Activated CD8-positive, alpha-beta T cell treated with anti-CD3 and anti-CD28 coated beads, Interleukin-2, amount 10 ng/mL, durations not matched to agents 7 days and 5 days (primary cell): ENCODE data around the gene GPR119. TPM values are rescaled to one million over a fixed set of nuclear protein-coding genes. Genes with fewer than 3 reads are reported as not detected.
"Not testable (repeated sequence)": the region's sequence is repeated elsewhere in the genome, so short reads cannot be mapped to it uniquely, and the experiment has no call there.

Source experiments
- ATAC-seq: fragments of 150-1000 bp; cut with Tn5 transposase; one replicate; pipeline ENCODE4 v1.10.0; 2021; ENCODE audit warnings: moderate library complexity
- CTCF ChIA-PET: fragments of 350-600 bp; sonication (Branson Sonifier 250); formaldehyde crosslinking; loops from one replicate; lab custom pipeline; 2021; ENCODE audit warnings: antibody characterized with exemption; lab: Charles Lee
- POLR2A ChIA-PET: fragments of 350-600 bp; sonication (Branson Sonifier 250); formaldehyde crosslinking; loops from one replicate; lab custom pipeline; 2021; ENCODE audit warnings: antibody characterized with exemption; lab: Charles Lee
- DNase-seq: peaks from one replicate; pipeline ENCODE4 v3.0.0-alpha.2; 2020
- H3K27ac Mint-ChIP-seq: one replicate; pipeline ENCODE4 v1.8.0; 2021; ENCODE audit warnings: mild to moderate bottlenecking, mixed read lengths
- H3K27me3 Mint-ChIP-seq: one replicate; pipeline ENCODE4 v1.8.0; 2021; ENCODE audit warnings: low read depth, mixed read lengths
- H3K36me3 Mint-ChIP-seq: one replicate; pipeline ENCODE4 v1.8.0; 2021; ENCODE audit warnings: low read depth, mixed read lengths
- H3K4me1 Mint-ChIP-seq: one replicate; pipeline ENCODE4 v1.8.0; 2021; ENCODE audit warnings: low read depth, mixed read lengths
- H3K4me3 Mint-ChIP-seq: one replicate; pipeline ENCODE4 v1.8.0; 2021; ENCODE audit warnings: mild to moderate bottlenecking, mixed read lengths
- H3K9me3 Mint-ChIP-seq: one replicate; pipeline ENCODE4 v1.8.0; 2022; ENCODE audit warnings: mixed read lengths; ENCODE audit not compliant: insufficient read depth
- total RNA-seq, 2 experiments: library from RNA; stranded (reverse); gene quantifications; one replicate each; pipeline ENCODE4 v1.2.3, GENCODE V29; 2021

Gene GPR119
- total RNA-seq, 2 experiments from 2014 or later: not detected

DNA sequence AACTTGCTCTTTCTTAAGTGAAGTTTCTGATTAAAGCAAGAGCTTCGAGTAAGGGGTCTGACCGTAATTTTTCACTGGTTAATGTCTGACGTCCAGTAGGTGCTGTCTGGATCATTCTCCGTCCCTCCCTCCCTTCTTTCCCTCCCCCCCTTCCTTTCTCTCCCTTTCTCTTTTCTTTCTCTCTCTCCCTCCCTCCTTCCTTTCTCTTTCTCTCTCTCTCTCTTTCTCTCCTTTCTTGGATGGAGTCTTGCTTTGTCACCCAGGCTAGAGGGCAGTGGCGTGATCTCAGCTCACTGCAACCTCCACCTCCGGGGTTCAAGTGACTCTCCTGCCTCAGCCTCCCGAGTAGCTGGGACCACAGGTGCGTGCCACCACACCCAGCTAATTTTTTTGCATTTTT, 46.6 kb downstream of the GPR119 start:
- Mint-ChIP-seq H3K27ac (peak overlapping the region; percentile 97), H3K4me3 (peak overlapping the region; percentile 90), H3K4me1 (peaks cover 20% of the 10 kb centered on the region)
- CTCF ChIA-PET, H3K27me3 Mint-ChIP-seq, ATAC-seq, H3K9me3 Mint-ChIP-seq, H3K36me3 Mint-ChIP-seq, DNase-seq: not testable (repeated sequence)
- POLR2A ChIA-PET: interaction anchor here (0.6 to 1.6 kb wide), 3 partner anchors 15 to 1685 kb away, joined by 3 to 4 read pairs (median 4); partner anchors contain the start of gene ENOX2

- no peaks in the 10 kb centered on the region for H3K27me3 Mint-ChIP-seq
- H3K4me1 Mint-ChIP-seq: peaks cover 20% of the 10 kb centered on the region
- no peak overlapping the region for H3K4me3 Mint-ChIP-seq
- DNase-seq (no peak), ATAC-seq (no peak)
- H3K27ac Mint-ChIP-seq: no peak overlapping the region
- POLR2A ChIA-PET: no interaction called here
- H3K9me3 Mint-ChIP-seq: no peaks in the 10 kb centered on the region
- CTCF ChIA-PET: no interaction called here
- H3K36me3 Mint-ChIP-seq: no peaks in the 10 kb centered on the region
Measured at GRCh38 chrX:130336531-130336930, 48.9 kb downstream of the GPR119 start.

Other genes with a start within 250 kb of the GPR119 start
- gene AIFM1, start 219.8 kb downstream of the GPR119 start, total RNA-seq: 10 to 100 TPM; 43.4 to 47.6 TPM
- 10 to 100 TPM; 31.6 to 32.7 TPM for gene RAB33A, start 213.7 kb downstream of the GPR119 start, total RNA-seq
- 1 to 10 TPM; 5.0 to 5.9 TPM for gene ZNF280C, start 116.8 kb downstream of the GPR119 start, total RNA-seq
- 10 to 100 TPM; 11.5 to 13.3 TPM for gene SLC25A14, start 45.8 kb downstream of the GPR119 start, total RNA-seq
- gene RBMX2, start 16.3 kb upstream of the GPR119 start, total RNA-seq: 10 to 100 TPM; 25.2 to 25.3 TPM